DND-41 (cell line): Measurements from ENCODE around the gene GLYATL2.

Experiments used
- CTCF ChIP-seq: IDR thresholded peaks from 2 replicates; pipeline ENCODE4 v1.5.1; 2012; ENCODE audit warnings: borderline replicate concordance, low read length, moderate library complexity, mild to moderate bottlenecking; ENCODE audit not compliant: poor library complexity, severe bottlenecking; ENCODE audit errors: extremely low read depth
- EZH2 ChIP-seq: IDR thresholded peaks from 3 replicates; pipeline ENCODE4 v1.6.1; 2012; ENCODE audit warnings: borderline replicate concordance, low read depth, mild to moderate bottlenecking, moderate library complexity, low read length, inconsistent platforms; ENCODE audit not compliant: severe bottlenecking

- TF ChIP-seq CTCF = no peak
- TF ChIP-seq EZH2 = no peak
Measured at GRCh38 chr11:58866788-58867187, 22.3 kb upstream of the GLYATL2 start.
